GM19240 (cell line): ENCODE data around the gene PRKG1.

ENCODE experiments used
- DNase-seq: peaks from one replicate; pipeline ENCODE4 v3.0.0; 2011; ENCODE audit warnings: low spot score; ENCODE audit not compliant: insufficient read length

PRKG1 gene

GRCh38 chr10:51980752-51981151 lies 906.5 kb downstream of the PRKG1 start:
- no peak for DNase-seq

GRCh38 chr10:51981731-51982130 lies 907.4 kb downstream of the PRKG1 start:
- DNase-seq, result no peak

GRCh38 chr10:51983481-51983880 lies 909.2 kb downstream of the PRKG1 start:
- DNase-seq, result no peak

- DNase-seq, result no peak
These were observed 911.0 kb downstream of the PRKG1 start for GRCh38 chr10:51985336-51985735.

GRCh38 chr10:51986516-51986915 lies 912.2 kb downstream of the PRKG1 start:
- DNase-seq, result no peak

- DNase-seq, result no peak
These were observed 919.2 kb downstream of the PRKG1 start for GRCh38 chr10:51993475-51993874.

- DNase-seq, result no peak
These were observed 924.8 kb downstream of the PRKG1 start for GRCh38 chr10:51999096-51999495.

GRCh38 chr10:52004342-52004949 lies 930.2 kb downstream of the PRKG1 start:
- no peak for DNase-seq

- DNase-seq, result no peak
These were observed 932.8 kb downstream of the PRKG1 start for GRCh38 chr10:52007091-52007490.

- DNase-seq, result no peak
These were observed 936.8 kb downstream of the PRKG1 start for GRCh38 chr10:52011118-52011517.

- no peak for DNase-seq
These were observed 944.8 kb downstream of the PRKG1 start for GRCh38 chr10:52019077-52019555.

- DNase-seq, result no peak
These were observed 945.4 kb downstream of the PRKG1 start for GRCh38 chr10:52019656-52020055.

GRCh38 chr10:52020173-52020572 lies 945.9 kb downstream of the PRKG1 start:
- DNase-seq, result no peak

- no peak for DNase-seq
These were observed 946.4 kb downstream of the PRKG1 start for GRCh38 chr10:52020702-52021101.

- DNase-seq, result no peak
These were observed 952.9 kb downstream of the PRKG1 start for GRCh38 chr10:52027055-52027705.

- DNase-seq, result no peak
These were observed 954.2 kb downstream of the PRKG1 start for GRCh38 chr10:52028523-52028858.

GRCh38 chr10:52029628-52030027 lies 955.3 kb downstream of the PRKG1 start:
- no peak for DNase-seq

- no peak for DNase-seq
These were observed 955.9 kb downstream of the PRKG1 start for GRCh38 chr10:52030051-52030790.

- DNase-seq, result no peak
These were observed 956.7 kb downstream of the PRKG1 start for GRCh38 chr10:52030975-52031374.

- DNase-seq, result no peak
These were observed 957.5 kb downstream of the PRKG1 start for GRCh38 chr10:52031771-52032170.

- DNase-seq, result no peak
These were observed 958.7 kb downstream of the PRKG1 start for GRCh38 chr10:52032681-52033629.
